GM18858 (cell line): ENCODE measurements around the gene TBX20.
"Not testable (repeated sequence)": the region's sequence is repeated elsewhere in the genome, so short reads cannot be mapped to it uniquely, and the experiment has no call there.

ENCODE experiments used
- ATAC-seq: cut with Tn5 transposase; IDR thresholded peaks from one replicate; pipeline ENCODE4 v1.9.1; 2021; ENCODE audit not compliant: unreplicated experiment

Gene TBX20

GRCh38 chr7:35172131-35172530 is 81.8 kb downstream of the TBX20 start:
- not testable (repeated sequence) for ATAC-seq

- ATAC-seq = not testable (repeated sequence)
Observed at GRCh38 chr7:35167658-35168057, 86.2 kb downstream of the TBX20 start.

DNA sequence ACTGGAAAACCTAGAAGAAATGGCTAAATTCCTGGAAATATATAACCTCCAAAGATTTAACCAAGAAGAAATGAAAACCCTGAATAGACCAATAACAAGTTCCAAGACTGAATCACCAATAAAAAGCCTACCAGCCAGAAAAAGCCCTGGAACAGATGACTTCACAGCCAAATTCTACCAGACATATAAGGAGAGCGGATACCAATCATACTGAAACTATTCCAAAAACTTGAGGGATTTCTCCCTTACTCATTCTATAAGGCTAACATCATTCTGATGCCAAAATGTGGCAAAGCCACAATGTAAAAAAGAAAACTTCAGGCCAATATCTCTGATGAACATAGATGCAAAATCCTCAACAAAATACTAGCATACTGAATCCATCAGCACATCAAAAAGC is 86.7 kb downstream of the TBX20 start:
- ATAC-seq = not testable (repeated sequence)

- not testable (repeated sequence) for ATAC-seq
Observed at GRCh38 chr7:35161059-35161740, 92.7 kb downstream of the TBX20 start.
